Measurements from ENCODE around the gene PGAM1.
A peak's percentile ranks its signal among the peaks of the same experiment; 100 is the strongest.

The PGAM1 gene

GRCh38 chr10:97425964-97426775, at the start of gene PGAM1:
PGAM1 (plus strand) TSS chr10:97426191; CDS start chr10:97426308, 117 bp downstream.
- DNase-seq, result peak; percentile 95
- in situ Hi-C loops (cut with HindIII; ENCODE audit: low pct_ligation_motif_present, low pct_unique_long_range_greater_than_20kb, low sequenced_read_pairs), result no loop called here

DNA sequence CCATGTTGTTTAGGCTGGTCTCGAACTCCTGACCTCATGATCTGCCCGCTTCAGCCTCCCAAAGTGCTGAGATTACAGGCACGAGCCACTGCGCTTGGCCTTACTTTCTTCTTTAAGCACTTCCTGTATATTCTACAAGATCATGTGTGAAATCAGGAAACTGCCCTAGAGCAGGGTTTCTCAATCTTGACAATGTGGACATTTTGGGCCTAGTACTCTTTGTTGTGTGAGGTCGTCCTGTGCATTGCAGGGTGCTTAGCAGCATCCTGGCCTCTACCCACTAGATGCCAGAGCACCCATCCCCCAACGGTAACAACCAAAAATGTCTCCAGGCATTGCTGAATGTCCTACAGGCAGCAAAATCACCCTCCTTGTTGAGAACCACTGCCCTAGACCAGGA, 49.6 kb upstream of the PGAM1 start:
- in situ Hi-C loops (cut with HindIII; ENCODE audit: low pct_ligation_motif_present, low pct_unique_long_range_greater_than_20kb, low sequenced_read_pairs), result no loop called here
- DNase-seq, result no peak

GRCh38 chr10:97378933-97379921, 46.8 kb upstream of the PGAM1 start:
- no peak for DNase-seq
- in situ Hi-C loops (cut with HindIII; ENCODE audit: low pct_ligation_motif_present, low pct_unique_long_range_greater_than_20kb, low sequenced_read_pairs), result no loop called here

DNA sequence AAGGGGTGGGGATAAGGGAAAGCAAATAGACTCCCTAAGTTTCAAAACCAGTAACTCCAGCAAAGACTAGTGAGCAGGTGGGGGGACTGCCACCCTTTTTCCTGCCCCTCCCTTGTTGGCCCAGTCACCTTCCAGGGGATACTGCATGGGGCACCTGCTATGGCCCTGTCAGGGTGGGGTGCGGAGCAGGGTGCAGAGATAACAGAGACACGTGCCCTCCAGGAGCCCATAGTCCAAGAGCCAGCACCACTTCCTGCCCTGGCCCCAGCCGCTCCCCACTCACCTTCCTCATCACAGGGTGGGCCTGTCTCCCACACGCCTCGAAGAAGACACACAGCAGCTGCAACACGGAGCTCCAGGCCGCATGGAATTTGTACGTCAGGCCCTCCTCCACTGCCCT, 45.5 kb upstream of the PGAM1 start:
- no peak for DNase-seq
- in situ Hi-C loops (cut with HindIII; ENCODE audit: low pct_ligation_motif_present, low pct_unique_long_range_greater_than_20kb, low sequenced_read_pairs), result no loop called here

- no peak for DNase-seq
- in situ Hi-C loops (cut with HindIII; ENCODE audit: low pct_ligation_motif_present, low pct_unique_long_range_greater_than_20kb, low sequenced_read_pairs), result no loop called here
Measured at GRCh38 chr10:97381626-97382025, 44.4 kb upstream of the PGAM1 start.

DNA sequence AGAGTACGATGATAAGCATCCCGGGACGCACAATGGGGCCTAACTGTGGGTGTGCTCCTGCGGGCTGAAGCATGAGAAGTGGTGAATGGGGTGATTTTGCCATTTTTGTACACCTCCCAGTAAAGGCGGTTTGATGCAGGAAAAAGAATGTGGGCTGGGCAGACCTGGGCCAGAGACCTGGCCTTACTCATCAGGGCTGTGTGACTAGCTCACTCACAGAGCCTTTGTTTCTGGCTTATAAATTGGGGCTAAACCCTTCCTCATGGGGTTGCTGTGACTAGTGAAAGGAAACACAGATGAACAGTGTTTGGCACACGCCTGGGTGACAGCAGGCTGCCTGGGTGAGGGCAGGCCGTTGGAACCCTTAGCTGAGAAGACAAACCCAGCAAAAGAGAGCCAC, 42.8 kb upstream of the PGAM1 start:
- DNase-seq, result no peak
- in situ Hi-C loops (cut with HindIII; ENCODE audit: low pct_ligation_motif_present, low pct_unique_long_range_greater_than_20kb, low sequenced_read_pairs), result no loop called here

DNA sequence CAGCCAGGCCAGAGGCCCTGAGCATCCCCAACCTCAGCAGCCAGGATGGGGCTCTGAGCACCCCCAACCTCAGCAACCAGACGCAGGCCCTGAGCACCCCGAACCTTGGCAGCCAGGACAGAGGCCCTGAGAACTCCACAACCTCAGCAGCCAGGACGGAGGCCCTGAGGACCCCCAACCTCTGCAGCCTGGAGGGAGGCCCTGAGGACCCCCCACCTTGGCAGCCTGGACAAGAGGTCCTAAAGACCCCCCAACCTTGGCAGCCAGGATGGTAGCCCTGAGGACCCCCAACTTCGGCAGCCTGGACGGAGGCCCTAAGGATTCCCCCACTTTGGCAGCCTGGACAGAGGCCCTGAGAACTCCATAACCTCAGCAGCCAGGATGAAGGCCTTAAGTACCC, 41.8 kb upstream of the PGAM1 start:
- in situ Hi-C loops (cut with HindIII; ENCODE audit: low pct_ligation_motif_present, low pct_unique_long_range_greater_than_20kb, low sequenced_read_pairs), result no loop called here
- no peak for DNase-seq

- no peak for DNase-seq
- in situ Hi-C loops (cut with HindIII; ENCODE audit: low pct_ligation_motif_present, low pct_unique_long_range_greater_than_20kb, low sequenced_read_pairs), result no loop called here
Measured at GRCh38 chr10:97384641-97385040, 41.4 kb upstream of the PGAM1 start.

GRCh38 chr10:97385565-97385964, 40.4 kb upstream of the PGAM1 start:
- in situ Hi-C loops (cut with HindIII; ENCODE audit: low pct_ligation_motif_present, low pct_unique_long_range_greater_than_20kb, low sequenced_read_pairs), result no loop called here
- DNase-seq, result no peak

DNA sequence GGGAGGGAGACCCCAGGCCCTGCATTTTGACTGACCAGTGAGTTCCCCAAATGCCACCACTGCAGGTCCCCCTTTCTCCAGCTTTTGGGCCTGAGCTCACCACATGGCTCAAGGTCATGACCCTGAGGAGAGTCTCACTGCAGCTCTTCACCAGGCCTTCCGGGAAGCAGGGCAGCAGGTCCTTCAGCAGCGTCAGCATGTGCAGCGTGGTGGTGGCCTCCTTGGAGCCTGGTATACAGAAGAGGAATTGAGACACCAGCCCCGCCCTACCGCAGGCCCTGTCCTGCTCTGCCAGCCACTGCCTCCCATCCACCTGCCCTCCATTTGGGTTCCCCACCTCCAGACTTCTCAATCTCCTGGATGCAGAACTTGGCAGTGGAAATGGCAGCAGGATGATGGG, 37.8 kb upstream of the PGAM1 start:
- in situ Hi-C loops (cut with HindIII; ENCODE audit: low pct_ligation_motif_present, low pct_unique_long_range_greater_than_20kb, low sequenced_read_pairs), result no loop called here
- DNase-seq, result no peak

- no peak for DNase-seq
- in situ Hi-C loops (cut with HindIII; ENCODE audit: low pct_ligation_motif_present, low pct_unique_long_range_greater_than_20kb, low sequenced_read_pairs), result no loop called here
Measured at GRCh38 chr10:97390091-97390490, 35.9 kb upstream of the PGAM1 start.

DNA sequence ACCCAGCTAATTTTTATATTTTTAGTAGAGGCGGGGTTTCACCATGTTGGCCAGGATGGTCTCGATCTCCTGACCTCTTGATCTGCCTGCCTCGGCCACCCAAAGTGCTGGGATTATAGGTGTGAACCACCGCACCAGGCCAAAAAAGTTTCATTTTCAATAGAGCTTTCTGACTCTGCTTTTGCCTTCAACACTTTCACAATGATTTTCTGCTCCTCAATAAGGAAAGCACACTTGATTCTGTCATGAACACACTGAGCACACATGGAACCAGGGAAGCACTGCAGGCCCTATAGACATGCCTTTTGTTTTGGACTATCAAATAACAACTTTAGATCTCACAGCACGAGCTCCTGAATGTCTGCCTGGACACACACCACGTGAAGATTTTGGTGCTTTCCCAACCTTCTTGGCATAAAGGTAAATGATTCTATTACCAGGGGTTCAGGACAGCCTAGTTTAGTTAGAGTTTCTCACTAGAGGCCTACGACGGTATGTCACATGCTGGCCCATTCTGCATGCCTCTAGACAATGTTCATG, 32.9 kb upstream of the PGAM1 start:
- no peak for DNase-seq
- in situ Hi-C loops (cut with HindIII; ENCODE audit: low pct_ligation_motif_present, low pct_unique_long_range_greater_than_20kb, low sequenced_read_pairs), result no loop called here

DNA sequence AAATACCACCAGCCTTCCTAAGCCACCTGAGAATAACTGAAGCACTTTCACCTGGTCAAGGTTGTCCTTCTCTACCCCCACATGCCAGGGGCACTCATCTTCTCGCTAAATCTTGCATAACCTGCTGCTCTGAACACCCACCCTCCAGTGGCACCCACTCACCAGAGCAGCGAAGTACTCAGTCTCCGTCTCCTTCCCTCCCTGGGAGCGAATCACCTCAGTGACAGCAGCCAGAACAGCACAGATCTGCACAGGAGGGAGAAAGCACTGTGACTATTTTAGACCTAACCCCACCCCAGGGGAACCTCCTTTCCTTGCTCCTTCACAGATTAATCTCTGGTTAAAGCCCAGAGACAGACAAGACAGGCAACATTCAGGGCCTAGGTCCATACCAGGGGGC, 29.9 kb upstream of the PGAM1 start:
- in situ Hi-C loops (cut with HindIII; ENCODE audit: low pct_ligation_motif_present, low pct_unique_long_range_greater_than_20kb, low sequenced_read_pairs), result no loop called here
- no peak for DNase-seq

DNA sequence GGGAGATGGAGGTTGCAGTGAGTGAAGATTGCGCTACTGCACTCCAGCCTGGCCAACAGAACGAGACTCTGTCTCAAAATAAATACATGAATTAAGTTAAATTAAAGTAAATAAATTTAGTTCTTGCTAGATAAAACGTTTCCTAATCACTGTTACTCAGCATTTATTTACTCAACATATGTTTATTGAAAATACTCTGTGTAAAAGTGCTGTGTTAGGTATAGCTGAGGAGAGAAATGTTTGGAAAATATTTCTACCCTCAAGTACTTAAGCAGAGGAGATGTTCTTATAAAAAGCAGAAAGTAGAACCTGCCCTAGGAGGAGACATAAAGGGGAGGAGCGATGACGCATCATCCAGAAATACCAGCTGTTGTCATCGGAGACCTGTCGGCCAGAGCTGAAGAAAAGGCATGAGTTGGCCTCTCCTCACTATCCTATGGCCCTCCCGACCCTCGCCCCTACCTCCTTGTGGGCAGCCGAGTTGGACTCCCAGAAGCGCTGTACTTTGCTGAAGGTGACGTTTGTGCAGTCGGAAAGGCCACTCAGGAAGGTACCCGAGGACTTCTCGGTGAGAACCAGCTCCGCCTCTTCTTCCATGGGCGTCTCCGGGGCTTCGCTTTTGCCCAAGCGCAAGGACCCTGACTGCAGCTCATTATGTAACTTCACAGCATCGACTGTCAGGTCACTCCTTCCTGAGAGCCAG, 26.0 kb upstream of the PGAM1 start:
- DNase-seq, result peak; percentile 85
- in situ Hi-C loops (cut with HindIII; ENCODE audit: low pct_ligation_motif_present, low pct_unique_long_range_greater_than_20kb, low sequenced_read_pairs), result no loop called here

DNA sequence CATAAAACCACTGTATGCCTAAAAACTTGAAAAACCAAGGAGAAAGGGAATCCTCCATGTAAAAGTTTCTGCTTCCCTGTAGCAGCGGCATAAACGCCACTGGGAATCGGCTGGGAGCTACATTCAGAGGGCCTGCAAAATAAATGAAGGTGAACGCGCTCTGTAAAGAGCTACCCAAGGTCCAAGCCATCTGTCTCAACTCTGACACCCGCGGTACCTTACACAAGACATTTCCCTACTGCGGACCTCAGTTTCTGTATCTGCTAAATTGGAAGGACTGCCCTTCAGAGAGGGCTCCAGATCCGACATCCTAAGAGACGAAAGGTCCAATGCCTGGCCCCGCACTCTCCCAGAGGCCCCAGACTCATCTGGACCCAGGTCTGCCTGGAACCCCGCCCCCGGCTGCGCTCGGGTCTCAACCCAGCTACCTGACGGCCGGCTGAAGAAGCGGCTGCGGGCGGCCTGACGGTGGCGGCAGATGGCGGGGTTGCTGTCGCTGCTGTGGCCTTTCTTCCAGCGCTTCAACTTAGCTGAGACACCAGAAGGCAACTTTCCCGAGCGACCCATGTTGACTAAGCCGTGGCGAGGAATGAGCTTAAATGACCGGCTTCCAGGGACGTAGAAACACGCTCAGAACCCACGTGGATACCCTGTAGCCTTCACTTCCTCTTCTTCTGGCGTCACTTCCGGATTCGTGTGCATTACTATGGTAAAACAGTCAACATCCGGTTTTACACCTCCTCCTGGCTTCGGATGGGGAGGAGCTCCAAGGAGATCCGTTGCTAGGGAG, 25.1 kb upstream of the PGAM1 start, which contains the start of gene RRP12:
Gene RRP12 (minus strand): TSS at position 676 of the 790 bp plus-strand sequence. CDS start 109 bp downstream, at position 567.
- in situ Hi-C loops (cut with HindIII; ENCODE audit: low pct_ligation_motif_present, low pct_unique_long_range_greater_than_20kb, low sequenced_read_pairs), result no loop called here
- peak; percentile 100 for DNase-seq

GRCh38 chr10:97401455-97401919, 24.5 kb upstream of the PGAM1 start:
- in situ Hi-C loops (cut with HindIII; ENCODE audit: low pct_ligation_motif_present, low pct_unique_long_range_greater_than_20kb, low sequenced_read_pairs), result no loop called here
- DNase-seq, result no peak

DNA sequence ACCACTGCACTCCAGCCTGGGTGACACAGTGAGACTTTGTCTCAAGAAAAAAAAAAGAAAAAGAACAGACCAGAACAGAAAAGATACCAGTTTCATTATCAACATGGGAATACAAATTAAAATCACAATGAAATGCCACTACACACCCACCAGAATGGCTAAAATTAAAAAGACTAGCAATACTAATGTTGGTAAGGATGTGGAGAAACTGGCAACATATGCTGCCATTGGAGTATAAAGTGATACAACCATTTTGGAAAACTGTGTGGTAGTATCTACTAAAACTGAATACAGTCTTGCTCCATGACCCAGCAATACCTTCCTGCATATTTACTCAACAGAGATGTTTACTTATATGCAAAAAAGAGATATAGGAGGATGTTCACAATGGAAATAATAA, 21.9 kb upstream of the PGAM1 start:
- DNase-seq, result no peak
- in situ Hi-C loops (cut with HindIII; ENCODE audit: low pct_ligation_motif_present, low pct_unique_long_range_greater_than_20kb, low sequenced_read_pairs), result no loop called here

DNA sequence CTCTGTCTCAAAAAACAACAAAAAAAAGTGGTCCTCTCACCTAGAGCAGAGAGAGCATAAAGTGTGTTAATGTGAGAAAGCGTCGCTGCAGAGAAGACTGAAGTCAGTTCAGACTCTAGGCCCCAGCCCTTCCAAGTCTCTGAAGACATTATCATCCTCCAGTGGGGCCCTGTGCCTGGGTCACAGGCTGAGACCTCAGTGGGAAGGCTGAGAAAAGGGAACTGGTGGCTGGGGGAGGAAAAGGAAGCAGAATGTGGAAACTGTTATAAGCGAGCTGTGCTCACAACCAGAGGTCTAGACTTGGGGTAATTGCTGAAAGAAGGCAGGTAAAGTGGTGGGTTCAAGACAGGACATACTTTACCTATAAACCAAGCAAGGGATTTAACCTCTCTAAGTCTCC, 19.9 kb upstream of the PGAM1 start:
- DNase-seq, result no peak
- in situ Hi-C loops (cut with HindIII; ENCODE audit: low pct_ligation_motif_present, low pct_unique_long_range_greater_than_20kb, low sequenced_read_pairs), result no loop called here

All from ACHN (cell line).